ENCODE measurements around the gene ARHGAP12. TPM values are rescaled to one million over a fixed set of nuclear protein-coding genes. Genes with fewer than 3 reads are reported as not detected.

Gene ARHGAP12
- polyA plus RNA-seq, 1 of the 3 experiments (the other 2 are of a cell fraction) = 8.6 TPM

- WGBS (ENCODE audit: low lambda C conversion rate) = 85% methylated on average over 2 of the region's 2 CpGs
- CTCF ChIA-PET = no interaction called here
- H4K20me1 ChIP-seq (ENCODE audit: insufficient read depth) = peaks cover 99% of the 10 kb centered on the region
- no peaks in the 10 kb centered on the region for H3K9me3 ChIP-seq
- peaks cover 5% of the 10 kb centered on the region for H3F3A ChIP-seq (replicated peaks; ENCODE audit: insufficient read depth)
- DNase-seq = no peak
- H3K79me2 ChIP-seq (ENCODE audit: insufficient read depth) = peaks cover 100% of the 10 kb centered on the region
- POLR2A ChIA-PET = no interaction called here
- TF ChIP-seq TEAD4 (IDR thresholded peaks at IDR 0.05; ENCODE audit: borderline replicate concordance, insufficient read depth) (no peak), GABPA (IDR thresholded peaks at IDR 0.05; ENCODE audit: low read depth) (no peak), RCOR1 (IDR thresholded peaks at IDR 0.05; ENCODE audit: low read length) (no peak), MEF2A (IDR thresholded peaks at IDR 0.05; ENCODE audit: borderline replicate concordance, low read depth) (no peak), NRF1 (IDR thresholded peaks at IDR 0.05; ENCODE audit: low read depth, low read length) (no peak), RAD21 (IDR thresholded peaks at IDR 0.05; ENCODE audit: low read length) (no peak), IRF3 (IDR thresholded peaks at IDR 0.05; ENCODE audit: low read depth, low read length) (no peak), RFX5 (IDR thresholded peaks at IDR 0.05; ENCODE audit: low read length) (no peak)
- H3K9ac ChIP-seq = no peak overlapping the region
- no peak overlapping the region for H3K4me3 ChIP-seq (ENCODE audit: low read depth in 2 of 2, low read length in 1 of 2)
- H3K9me2 ChIP-seq = no peaks in the 10 kb centered on the region
- H3K36me3 ChIP-seq (replicated peaks in 1 of 2; ENCODE audit: control insufficient read depth in 1 of 2, insufficient read depth in 2 of 2, low read length in 1 of 2) = peaks cover 0 to 13% of the 10 kb centered on the region in 2 experiments
- H3K4me1 ChIP-seq (ENCODE audit: control insufficient read depth in 1 of 2, insufficient read depth in 2 of 2, low read depth in 1 of 2, low read length in 1 of 2) = peaks cover 0 to 10% of the 10 kb centered on the region in 2 experiments; a peak in 1 of 4 replicates
- H2AFZ ChIP-seq (ENCODE audit: low read depth) = no peak overlapping the region
- H3K4me2 ChIP-seq = no peak overlapping the region
- no peak overlapping the region for H3K27ac ChIP-seq (ENCODE audit: low read depth in 2 of 2, low read length in 1 of 2)
- no peaks in the 10 kb centered on the region for H3K27me3 ChIP-seq (ENCODE audit: insufficient read depth)
Measured at GRCh38 chr10:31918671-31919409, 9.8 kb downstream of the ARHGAP12 start.

GRCh38 chr10:31914370-31914769, 14.3 kb downstream of the ARHGAP12 start:
- 98% methylated on average over 2 of the region's 2 CpGs for WGBS (ENCODE audit: low lambda C conversion rate)
- H3K4me1 ChIP-seq (ENCODE audit: control insufficient read depth in 1 of 2, insufficient read depth in 2 of 2, low read depth in 1 of 2, low read length in 1 of 2) = peaks cover 2 to 25% of the 10 kb centered on the region in 2 experiments; a peak in 2 of 4 replicates
- no peak for DNase-seq
- H3K36me3 ChIP-seq (replicated peaks in 1 of 2; ENCODE audit: control insufficient read depth in 1 of 2, insufficient read depth in 2 of 2, low read length in 1 of 2) = peaks cover 0 to 4% of the 10 kb centered on the region in 2 experiments
- no peaks in the 10 kb centered on the region for H3K9me3 ChIP-seq
- CTCF ChIA-PET = interaction anchor here (3.9 kb wide), 1 partner anchor 9 kb away, joined by 18 read pairs; no protein-coding TSS in a partner anchor
- H3K9ac ChIP-seq = no peak overlapping the region
- peaks cover 5% of the 10 kb centered on the region for H3F3A ChIP-seq (replicated peaks; ENCODE audit: insufficient read depth)
- H4K20me1 ChIP-seq (ENCODE audit: insufficient read depth) = peaks cover 98% of the 10 kb centered on the region
- no peaks in the 10 kb centered on the region for H3K9me2 ChIP-seq
- POLR2A ChIA-PET = no interaction called here
- H3K79me2 ChIP-seq (ENCODE audit: insufficient read depth) = peaks cover 100% of the 10 kb centered on the region
- H3K4me3 ChIP-seq (ENCODE audit: low read depth in 2 of 2, low read length in 1 of 2) = no peak overlapping the region
- H3K27ac ChIP-seq (ENCODE audit: low read depth in 2 of 2, low read length in 1 of 2) = no peak overlapping the region
- no peaks in the 10 kb centered on the region for H3K27me3 ChIP-seq (ENCODE audit: insufficient read depth)
- no peak overlapping the region for H2AFZ ChIP-seq (ENCODE audit: low read depth)
- TF ChIP-seq TAF1 (IDR thresholded peaks at IDR 0.05; ENCODE audit: borderline replicate concordance, low read depth, low read length) (no peak), SMC3 (IDR thresholded peaks at IDR 0.05; ENCODE audit: low read depth, low read length) (no peak), ZBTB33 (IDR thresholded peaks at IDR 0.05; ENCODE audit: borderline replicate concordance, low read depth) (no peak), RXRA (IDR thresholded peaks at IDR 0.05; ENCODE audit: borderline replicate concordance, low read depth) (no peak), MXI1 (IDR thresholded peaks at IDR 0.05; ENCODE audit: low read depth, low read length) (no peak), ELF1 (IDR thresholded peaks at IDR 0.05) (no peak), GABPA (IDR thresholded peaks at IDR 0.05; ENCODE audit: low read depth) (no peak), YY1 (IDR thresholded peaks at IDR 0.05; ENCODE audit: low read depth) (no peak), POLR2AphosphoS5 (IDR thresholded peaks at IDR 0.05; ENCODE audit: low read depth, low read length) (no peak), NFIC (IDR thresholded peaks at IDR 0.05; ENCODE audit: borderline replicate concordance) (no peak), FOXJ3 (CRISPR knock-in tag; IDR thresholded peaks at IDR 0.05) (no peak), USF2 (IDR thresholded peaks at IDR 0.05; ENCODE audit: borderline replicate concordance, low read depth, low read length) (no peak), RFX5 (IDR thresholded peaks at IDR 0.05; ENCODE audit: low read length) (no peak), REST (IDR thresholded peaks at IDR 0.05; ENCODE audit: low read depth, low read length) (no peak)
- H3K4me2 ChIP-seq = no peak overlapping the region
